Measurements from ENCODE around the gene EFHC1. TPM values are rescaled to one million over a fixed set of nuclear protein-coding genes. Genes with fewer than 3 reads are reported as not detected.
A peak's percentile ranks its signal among the peaks of the same experiment; 100 is the strongest.

Gene EFHC1
- total RNA-seq, 2 donors from 2014 or later = 5.3 to 7.5 TPM

GRCh38 chr6:52405243-52405642, 14.9 kb upstream of the EFHC1 start:
- Mint-ChIP-seq H3K27ac (peak overlapping the region; percentile 67), H3K4me1 (peaks cover 12% of the 10 kb centered on the region)

GRCh38 chr6:52407467-52407866, 12.7 kb upstream of the EFHC1 start:
- DNase-seq (no peak), ATAC-seq (peak; percentile 79)
- Mint-ChIP-seq H3K27me3 (no peaks in the 10 kb centered on the region), H3K27ac (no peak overlapping the region), H3K36me3 (ENCODE audit: low read depth) (peaks cover 7% of the 10 kb centered on the region), H3K4me1 (peaks cover 12% of the 10 kb centered on the region), H3K4me3 (no peak overlapping the region)
- H3K9me3 ChIP-seq (ENCODE audit: control insufficient read depth, low read length, poor library complexity, severe bottlenecking) = no peaks in the 10 kb centered on the region

More at GRCh38 chr6:52405243-52405642, 14.9 kb upstream of the EFHC1 start:
- DNase-seq = no peak
- Mint-ChIP-seq H3K4me3 (no peak overlapping the region), H3K27me3 (no peaks in the 10 kb centered on the region), H3K36me3 (ENCODE audit: low read depth) (peaks cover 7% of the 10 kb centered on the region)
- no peaks in the 10 kb centered on the region for H3K9me3 ChIP-seq (ENCODE audit: control insufficient read depth, low read length, poor library complexity, severe bottlenecking)
- no peak for ATAC-seq

- ATAC-seq (no peak), DNase-seq (no peak)
- peak overlapping the region; percentile 14 for H3K27ac Mint-ChIP-seq
- no peak overlapping the region for H3K4me3 Mint-ChIP-seq
- H3K4me1 Mint-ChIP-seq = peaks cover 9% of the 10 kb centered on the region
- H3K36me3 Mint-ChIP-seq (ENCODE audit: low read depth) = peaks cover 2% of the 10 kb centered on the region
- H3K9me3 ChIP-seq (ENCODE audit: control insufficient read depth, low read length, poor library complexity, severe bottlenecking) = no peaks in the 10 kb centered on the region
- no peaks in the 10 kb centered on the region for H3K27me3 Mint-ChIP-seq
These were observed 10.6 kb upstream of the EFHC1 start for GRCh38 chr6:52409499-52409898.

- DNase-seq (no peak), ATAC-seq (no peak)
- no peaks in the 10 kb centered on the region for H3K27me3 Mint-ChIP-seq
- no peaks in the 10 kb centered on the region for H3K9me3 ChIP-seq (ENCODE audit: control insufficient read depth, low read length, poor library complexity, severe bottlenecking)
- peaks cover 11% of the 10 kb centered on the region for H3K4me1 Mint-ChIP-seq
- H3K27ac Mint-ChIP-seq = peak overlapping the region; percentile 51
- peaks cover under 1% of the 10 kb centered on the region for H3K36me3 Mint-ChIP-seq (ENCODE audit: low read depth)
- H3K4me3 Mint-ChIP-seq = no peak overlapping the region
These were observed 9.2 kb upstream of the EFHC1 start for GRCh38 chr6:52410979-52411378.

GRCh38 chr6:52411911-52412310, 8.2 kb upstream of the EFHC1 start:
- DNase-seq (no peak), ATAC-seq (no peak)
- Mint-ChIP-seq H3K27ac (peak overlapping the region; percentile 75), H3K4me3 (no peak overlapping the region), H3K36me3 (ENCODE audit: low read depth) (no peaks in the 10 kb centered on the region), H3K27me3 (no peaks in the 10 kb centered on the region), H3K4me1 (peaks cover 9% of the 10 kb centered on the region)
- no peaks in the 10 kb centered on the region for H3K9me3 ChIP-seq (ENCODE audit: control insufficient read depth, low read length, poor library complexity, severe bottlenecking)

GRCh38 chr6:52415333-52415732, 4.8 kb upstream of the EFHC1 start:
- ATAC-seq (no peak), DNase-seq (no peak)
- Mint-ChIP-seq H3K4me1 (peaks cover 13% of the 10 kb centered on the region), H3K27ac (peak overlapping the region; percentile 21), H3K27me3 (no peaks in the 10 kb centered on the region), H3K36me3 (ENCODE audit: low read depth) (no peaks in the 10 kb centered on the region), H3K4me3 (peak overlapping the region; percentile 31)
- no peaks in the 10 kb centered on the region for H3K9me3 ChIP-seq (ENCODE audit: control insufficient read depth, low read length, poor library complexity, severe bottlenecking)

- H3K27ac Mint-ChIP-seq = peak overlapping the region; percentile 8
- no peak for DNase-seq
- H3K4me3 Mint-ChIP-seq = no peak overlapping the region
- ATAC-seq = no peak
- no peaks in the 10 kb centered on the region for H3K36me3 Mint-ChIP-seq (ENCODE audit: low read depth)
- no peaks in the 10 kb centered on the region for H3K9me3 ChIP-seq (ENCODE audit: control insufficient read depth, low read length, poor library complexity, severe bottlenecking)
- peaks cover 9% of the 10 kb centered on the region for H3K4me1 Mint-ChIP-seq
- no peaks in the 10 kb centered on the region for H3K27me3 Mint-ChIP-seq
These were observed 4.1 kb upstream of the EFHC1 start for GRCh38 chr6:52415917-52416628.

GRCh38 chr6:52416629-52417151, 3.5 kb upstream of the EFHC1 start:
- DNase-seq (peak in 1 of 3 donors; percentile 28), ATAC-seq (peak; percentile 11)
- Mint-ChIP-seq H3K27ac (peak overlapping the region; percentile 8), H3K36me3 (ENCODE audit: low read depth) (no peaks in the 10 kb centered on the region), H3K27me3 (no peaks in the 10 kb centered on the region), H3K4me1 (peaks cover 9% of the 10 kb centered on the region), H3K4me3 (no peak overlapping the region)
- no peaks in the 10 kb centered on the region for H3K9me3 ChIP-seq (ENCODE audit: control insufficient read depth, low read length, poor library complexity, severe bottlenecking)

- H3K27me3 Mint-ChIP-seq = no peaks in the 10 kb centered on the region
- no peaks in the 10 kb centered on the region for H3K9me3 ChIP-seq (ENCODE audit: control insufficient read depth, low read length, poor library complexity, severe bottlenecking)
- no peak overlapping the region for H3K27ac Mint-ChIP-seq
- H3K4me3 Mint-ChIP-seq = no peak overlapping the region
- H3K36me3 Mint-ChIP-seq (ENCODE audit: low read depth) = no peaks in the 10 kb centered on the region
- DNase-seq (no peak), ATAC-seq (no peak)
- H3K4me1 Mint-ChIP-seq = peaks cover 9% of the 10 kb centered on the region
These were observed 2.4 kb upstream of the EFHC1 start for GRCh38 chr6:52417675-52418111.

GRCh38 chr6:52418606-52419005, 1.5 kb upstream of the EFHC1 start:
- ATAC-seq (no peak), DNase-seq (no peak)
- Mint-ChIP-seq H3K36me3 (ENCODE audit: low read depth) (no peaks in the 10 kb centered on the region), H3K4me1 (peaks cover 7% of the 10 kb centered on the region), H3K4me3 (no peak overlapping the region), H3K27me3 (no peaks in the 10 kb centered on the region), H3K27ac (no peak overlapping the region)
- H3K9me3 ChIP-seq (ENCODE audit: control insufficient read depth, low read length, poor library complexity, severe bottlenecking) = no peaks in the 10 kb centered on the region

GRCh38 chr6:52420668-52421358, 671 bp downstream of the EFHC1 start:
- no peak overlapping the region for H3K4me3 Mint-ChIP-seq
- H3K27me3 Mint-ChIP-seq = no peaks in the 10 kb centered on the region
- ATAC-seq = no peak
- H3K27ac Mint-ChIP-seq = no peak overlapping the region
- no peaks in the 10 kb centered on the region for H3K36me3 Mint-ChIP-seq (ENCODE audit: low read depth)
- H3K9me3 ChIP-seq (ENCODE audit: control insufficient read depth, low read length, poor library complexity, severe bottlenecking) = no peaks in the 10 kb centered on the region
- no peak for DNase-seq
- H3K4me1 Mint-ChIP-seq = peaks cover 4% of the 10 kb centered on the region

GRCh38 chr6:52422156-52422555, 2.0 kb downstream of the EFHC1 start:
- no peak overlapping the region for H3K27ac Mint-ChIP-seq
- ATAC-seq (no peak), DNase-seq (no peak)
- H3K27me3 Mint-ChIP-seq = no peaks in the 10 kb centered on the region
- no peaks in the 10 kb centered on the region for H3K36me3 Mint-ChIP-seq (ENCODE audit: low read depth)
- peaks cover 4% of the 10 kb centered on the region for H3K4me1 Mint-ChIP-seq
- no peak overlapping the region for H3K4me3 Mint-ChIP-seq
- H3K9me3 ChIP-seq (ENCODE audit: control insufficient read depth, low read length, poor library complexity, severe bottlenecking) = no peaks in the 10 kb centered on the region

GRCh38 chr6:52423448-52423847, 3.3 kb downstream of the EFHC1 start:
- no peaks in the 10 kb centered on the region for H3K9me3 ChIP-seq (ENCODE audit: control insufficient read depth, low read length, poor library complexity, severe bottlenecking)
- Mint-ChIP-seq H3K36me3 (ENCODE audit: low read depth) (no peaks in the 10 kb centered on the region), H3K4me1 (peaks cover 4% of the 10 kb centered on the region), H3K27ac (no peak overlapping the region), H3K27me3 (no peaks in the 10 kb centered on the region), H3K4me3 (no peak overlapping the region)
- DNase-seq = no peak
- ATAC-seq = no peak

All from T-helper 17 cell (primary cell).